Stimulated activated CD4-positive, alpha-beta T cell treated with anti-CD3 and anti-CD28 coated beads, Interleukin-4, amount 100 ng/mL, for 24 hours (primary cell): ENCODE measurements around the gene ROCK1.

Experiments
- DNase-seq: peaks from one replicate; pipeline ENCODE4 v3.0.0-alpha.2; 2020

ROCK1 gene

DNA sequence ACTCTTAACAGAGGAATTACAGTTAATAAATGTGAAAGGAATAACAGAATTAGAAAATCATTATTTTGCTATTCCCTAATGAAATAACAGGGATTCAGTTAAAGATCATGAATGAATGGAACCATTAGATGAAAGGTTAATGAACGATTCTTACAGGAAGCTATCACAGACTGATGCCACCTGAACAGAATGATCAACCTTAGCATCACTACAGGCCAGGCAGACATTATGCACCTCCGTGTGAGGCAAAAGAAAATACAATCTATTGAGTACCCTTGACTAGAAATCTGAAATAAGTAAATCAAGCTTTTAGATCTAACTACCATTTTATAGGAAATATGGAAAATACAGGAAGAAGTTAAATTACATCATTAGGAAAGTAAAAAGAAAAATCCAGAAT lies 10.4 kb downstream of the ROCK1 start:
- DNase-seq, result no peak

DNA sequence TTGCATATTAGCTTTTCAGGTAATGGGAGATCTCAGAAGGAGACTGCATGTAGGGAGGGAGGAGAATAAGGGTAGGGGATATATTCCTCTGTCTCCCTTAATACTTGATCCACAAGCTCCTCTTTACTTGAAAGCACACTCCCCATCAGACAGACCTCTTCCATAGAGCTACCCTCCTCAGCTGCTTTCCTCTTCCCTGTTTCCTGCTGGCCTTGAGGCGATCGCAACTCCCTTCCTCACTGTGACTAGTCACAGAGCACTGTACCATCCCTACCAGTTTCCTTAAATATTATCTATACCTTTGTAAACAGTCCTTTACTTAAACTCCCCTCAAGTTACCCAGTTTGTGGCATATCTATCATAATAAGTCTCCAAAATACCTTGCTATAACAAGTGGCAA lies 10.9 kb downstream of the ROCK1 start:
- DNase-seq, result no peak

DNA sequence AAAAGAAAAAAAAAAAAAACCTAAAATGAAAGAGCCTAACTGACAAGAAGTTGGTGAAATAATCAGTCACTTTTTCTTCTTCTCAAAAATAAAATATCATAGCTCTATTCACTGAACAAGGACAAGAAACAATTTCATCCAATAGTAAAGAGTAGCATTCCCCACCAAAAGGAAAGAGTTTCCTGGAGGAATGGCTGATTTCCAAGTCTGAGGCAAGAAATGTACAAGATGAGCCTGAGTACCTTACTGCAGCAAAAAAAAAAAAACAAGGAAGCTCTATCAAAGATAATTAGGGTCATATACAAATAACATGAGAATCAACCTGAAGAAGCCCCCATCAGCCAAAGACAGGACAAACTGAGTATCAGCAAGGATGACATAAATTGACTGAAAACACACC lies 11.5 kb downstream of the ROCK1 start:
- DNase-seq, result no peak

DNA sequence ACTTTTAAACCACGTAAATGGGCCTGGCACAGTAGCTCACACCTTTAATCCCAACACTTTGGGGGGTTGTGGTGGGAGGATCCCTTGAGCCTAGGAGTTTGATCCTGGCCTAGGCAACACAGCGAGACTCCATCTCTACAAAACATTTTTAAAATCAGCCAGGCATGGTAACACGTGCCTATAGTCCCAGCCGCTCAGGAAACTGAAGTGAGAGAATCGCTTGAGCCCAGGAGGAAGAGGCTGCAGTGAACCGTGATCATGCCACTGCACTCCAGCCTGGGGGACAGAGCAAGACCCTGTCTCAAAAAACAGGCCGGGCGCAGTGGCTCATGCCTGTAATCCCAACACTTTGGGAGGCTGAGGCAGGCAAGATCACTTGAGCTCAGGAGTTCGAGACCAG lies 12.2 kb downstream of the ROCK1 start:
- no peak for DNase-seq

DNA sequence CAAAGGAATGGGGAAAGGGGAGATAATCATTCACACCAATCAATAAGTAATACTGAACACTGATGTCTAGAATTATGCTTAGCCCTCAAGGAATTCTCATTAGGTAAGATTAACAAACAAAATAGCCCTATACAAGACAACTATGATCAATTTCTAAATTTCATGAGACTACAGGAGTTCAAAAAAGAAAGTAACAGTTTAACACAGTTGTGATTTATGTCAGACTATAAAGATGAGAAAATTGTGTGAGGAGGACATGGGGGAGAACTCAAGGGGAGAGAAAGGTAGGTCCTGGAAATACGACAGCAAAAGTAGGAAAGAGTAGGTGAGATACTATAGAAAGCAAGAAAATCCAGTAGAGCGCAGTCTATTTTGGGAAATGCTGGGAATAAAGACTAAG lies 14.9 kb downstream of the ROCK1 start:
- no peak for DNase-seq

DNA sequence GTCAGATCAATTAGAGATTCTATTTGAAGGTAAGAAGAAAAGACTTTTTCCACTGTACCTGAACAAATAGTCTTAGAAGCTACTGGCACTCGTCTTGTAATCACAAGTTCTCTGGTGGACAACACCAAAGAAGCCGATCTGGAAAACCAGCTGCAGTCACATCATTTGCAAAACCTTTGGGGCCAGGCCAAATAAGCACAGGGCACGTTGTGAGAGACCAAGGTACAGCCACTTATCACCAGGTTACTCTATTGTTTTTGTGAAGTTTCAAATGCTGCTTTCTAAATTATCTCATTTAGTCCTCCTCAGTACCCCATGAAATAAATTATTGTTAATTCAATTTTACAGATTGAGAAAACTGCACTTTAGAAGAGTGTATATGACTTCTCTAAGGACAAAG lies 18.5 kb downstream of the ROCK1 start:
- DNase-seq, result no peak

DNA sequence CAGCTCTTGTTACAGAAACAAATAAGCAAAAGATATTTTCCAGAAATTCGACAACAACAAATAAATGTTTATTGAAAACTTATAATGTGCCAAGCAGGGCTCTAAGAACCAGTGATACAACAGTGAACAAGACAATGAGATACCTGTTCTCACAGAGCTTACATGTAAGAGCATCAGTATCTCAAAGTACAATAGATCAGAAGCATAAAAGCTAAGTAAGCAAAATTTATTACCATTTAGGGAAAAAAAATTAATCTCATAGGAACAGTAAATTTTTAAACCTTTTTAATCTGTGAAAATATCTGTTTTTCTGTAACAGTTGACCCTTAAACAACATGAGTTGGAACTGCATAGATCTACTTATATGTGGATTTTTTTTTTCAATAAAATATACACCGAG lies 20.9 kb downstream of the ROCK1 start:
- no peak for DNase-seq

DNA sequence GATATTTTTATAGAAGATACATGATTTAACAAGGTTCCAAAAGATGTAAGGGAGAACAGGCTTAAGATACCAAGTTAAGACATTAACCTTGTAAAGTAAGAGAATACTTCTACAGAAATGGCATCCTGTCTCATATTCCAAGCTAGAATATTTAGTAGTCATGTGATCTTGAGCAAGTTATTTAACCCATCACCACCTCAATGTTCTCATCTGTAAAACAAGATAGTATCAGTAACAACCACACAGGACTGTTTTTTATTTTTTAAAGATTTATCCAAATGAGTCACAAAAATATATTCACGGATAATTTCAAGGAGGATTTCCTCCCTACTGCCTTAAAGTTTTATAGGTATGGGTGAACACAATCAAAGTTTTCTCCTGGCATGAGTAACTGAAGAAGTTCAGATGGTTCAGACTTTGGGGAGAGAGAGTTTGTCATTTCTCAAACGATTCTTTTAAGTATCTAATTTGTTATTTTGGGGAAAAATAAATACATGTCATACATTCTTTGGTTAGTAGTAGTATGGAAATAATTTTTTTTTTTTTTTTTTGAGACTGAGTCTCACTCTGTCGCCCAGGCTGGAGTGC lies 25.9 kb downstream of the ROCK1 start:
- no peak for DNase-seq

DNA sequence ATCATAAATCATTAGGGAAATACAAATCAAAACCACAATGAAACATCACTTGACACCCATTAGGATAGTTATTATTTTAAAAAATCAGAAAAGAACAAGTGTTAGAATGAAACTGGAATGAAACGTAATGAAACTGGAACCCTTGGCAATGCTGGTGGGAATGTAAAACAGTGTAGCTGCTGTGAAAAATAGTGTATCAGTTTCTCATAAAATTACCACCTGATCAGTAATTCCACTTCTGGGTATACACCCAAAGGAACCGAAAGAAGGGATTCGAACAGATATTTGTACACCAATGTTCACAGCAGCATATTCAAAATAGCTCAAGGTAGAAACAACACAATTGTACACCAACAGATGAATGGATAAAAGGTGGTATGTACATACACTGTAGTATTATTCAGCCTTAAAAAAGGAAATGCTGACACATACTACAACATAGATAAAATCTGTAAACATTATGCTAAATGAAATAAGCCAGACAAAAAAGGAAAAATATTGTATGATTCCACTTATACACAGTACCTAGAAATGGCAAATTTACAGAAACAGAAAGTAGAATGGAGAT lies 27.0 kb downstream of the ROCK1 start:
- no peak for DNase-seq

DNA sequence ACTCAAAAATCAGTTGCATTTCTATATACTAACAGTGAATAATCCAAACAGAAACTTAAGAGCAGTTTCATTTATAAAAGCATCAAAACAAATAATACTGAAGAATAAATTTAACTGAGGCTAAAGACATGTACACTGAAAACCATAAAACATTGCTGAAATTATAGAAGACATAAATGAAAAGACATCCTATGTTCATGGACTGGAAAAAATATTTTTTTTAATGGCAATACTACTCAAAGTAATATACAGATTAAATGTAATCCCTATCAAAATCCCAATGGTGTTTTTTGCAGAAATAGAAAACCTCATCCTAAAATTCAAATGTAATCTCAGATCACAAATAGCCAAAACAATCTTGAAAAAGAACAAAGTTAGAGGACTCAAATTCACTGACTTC lies 28.6 kb downstream of the ROCK1 start:
- DNase-seq, result no peak

DNA sequence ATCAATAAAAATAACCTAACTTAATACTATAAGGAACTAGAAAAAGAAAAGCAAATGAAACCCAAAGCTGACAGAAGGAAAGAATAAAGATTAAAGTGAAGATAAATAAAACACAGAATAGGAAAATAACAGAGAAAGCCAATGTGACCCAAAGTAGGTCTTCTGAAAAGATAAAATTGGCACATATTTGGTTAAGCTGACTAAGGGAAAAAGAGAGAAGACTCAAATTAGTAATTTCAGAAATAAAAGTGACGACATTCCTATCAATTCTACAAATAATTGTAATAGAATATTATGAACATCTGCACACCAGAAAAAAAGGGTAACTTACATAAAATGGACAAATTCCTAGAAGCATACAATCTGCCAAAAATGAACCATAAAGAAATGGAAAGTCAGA lies 30.2 kb downstream of the ROCK1 start:
- no peak for DNase-seq

DNA sequence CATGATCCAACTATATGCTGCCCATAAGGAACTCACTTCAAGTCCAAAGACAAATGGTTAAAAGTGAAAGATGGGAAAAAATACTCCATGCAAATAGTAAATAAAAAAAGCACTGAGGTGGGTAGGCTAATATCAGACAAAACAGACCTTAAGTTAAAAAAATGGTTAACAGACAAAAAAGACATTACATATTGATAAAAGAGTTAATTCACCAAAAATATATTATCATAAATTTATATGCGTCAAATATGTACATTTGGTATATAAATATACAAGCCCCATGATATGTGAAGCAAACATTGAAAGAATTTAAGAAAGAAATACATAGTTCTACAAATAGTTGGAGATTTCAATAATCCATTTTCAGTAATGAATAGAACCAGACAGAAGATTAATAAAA lies 31.0 kb downstream of the ROCK1 start:
- DNase-seq, result no peak

DNA sequence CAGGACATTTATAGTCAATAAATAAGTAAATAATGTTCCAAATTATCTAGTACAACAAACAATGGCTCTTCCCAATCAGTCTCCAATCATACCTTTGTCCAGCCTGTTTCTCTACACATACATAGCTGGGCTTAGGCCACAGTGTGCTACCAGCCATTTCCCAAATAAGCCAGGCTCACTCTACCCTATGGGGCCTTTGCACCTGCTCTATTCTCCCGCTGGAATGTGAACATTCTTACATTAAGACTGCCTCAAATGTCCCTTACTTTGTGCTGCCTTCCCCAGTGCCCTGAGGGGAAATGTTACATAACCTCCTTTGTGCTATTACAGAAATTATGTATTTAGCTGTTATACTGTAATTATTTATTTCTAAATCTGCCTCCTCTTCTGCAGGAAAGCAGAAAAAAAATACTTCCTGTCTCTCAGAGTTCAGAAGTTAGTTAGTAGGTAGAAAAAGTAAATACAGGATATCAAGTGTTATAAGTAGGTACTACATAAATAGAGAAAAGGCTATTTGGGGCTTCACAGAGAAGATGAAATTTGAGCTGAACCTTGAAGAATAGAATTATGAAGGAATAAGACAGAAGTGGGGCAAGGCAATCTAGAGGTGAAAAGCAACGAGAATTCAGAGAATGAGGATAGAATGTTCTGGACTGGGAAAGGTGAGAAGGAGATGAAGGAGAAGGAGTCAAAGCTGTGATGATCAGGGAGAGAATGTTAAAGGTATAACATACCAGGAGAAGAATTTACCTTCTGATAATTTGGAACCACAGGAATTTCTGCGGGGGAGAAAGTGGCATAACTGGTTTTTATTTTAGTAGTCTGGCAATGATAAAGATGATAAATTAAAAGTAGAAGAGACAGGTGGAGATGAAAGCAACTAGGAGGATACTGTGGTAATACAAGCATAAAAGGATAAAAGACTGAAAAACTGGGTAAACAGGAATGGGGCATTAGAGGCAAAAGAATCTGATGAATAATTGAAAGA lies 37.0 kb downstream of the ROCK1 start:
- no peak for DNase-seq

DNA sequence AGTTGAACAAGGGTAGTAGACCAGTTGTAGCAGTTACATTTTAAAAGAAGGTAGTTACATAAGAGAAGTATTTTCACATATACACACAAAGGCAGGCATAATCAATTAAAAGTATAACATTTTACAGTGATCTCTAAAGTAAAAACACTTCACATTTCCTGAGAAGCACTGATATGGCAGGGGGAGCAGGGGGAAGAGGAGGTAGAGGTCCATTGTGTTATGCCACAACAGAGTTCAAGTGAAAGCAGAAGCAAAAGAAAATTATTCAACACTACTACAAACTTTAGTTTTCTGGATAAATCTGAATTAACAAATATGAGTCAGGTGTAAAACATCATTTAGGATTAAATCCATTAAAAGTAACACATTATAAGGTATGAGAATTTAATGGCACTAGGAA lies 38.4 kb downstream of the ROCK1 start:
- DNase-seq, result no peak

DNA sequence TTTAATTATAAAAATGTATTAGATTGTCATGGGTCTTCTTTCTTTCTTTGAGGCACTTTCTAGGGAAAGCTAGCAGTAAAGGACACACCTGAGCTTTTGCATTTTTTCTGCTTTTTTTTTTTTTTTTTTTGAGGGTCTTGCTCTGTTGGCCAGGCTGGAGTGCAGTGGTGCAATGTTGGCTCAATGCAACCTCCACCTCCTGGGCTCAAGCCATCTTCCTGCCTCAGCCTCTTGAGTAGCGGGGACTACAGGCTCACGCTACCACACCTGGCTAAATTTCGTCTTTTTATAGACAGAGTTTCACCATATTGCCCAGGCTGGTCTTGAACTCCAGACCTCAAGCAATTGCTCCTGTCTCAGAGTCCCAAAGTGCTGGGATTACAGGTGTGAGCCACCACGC lies 40.5 kb downstream of the ROCK1 start:
- DNase-seq, result no peak

DNA sequence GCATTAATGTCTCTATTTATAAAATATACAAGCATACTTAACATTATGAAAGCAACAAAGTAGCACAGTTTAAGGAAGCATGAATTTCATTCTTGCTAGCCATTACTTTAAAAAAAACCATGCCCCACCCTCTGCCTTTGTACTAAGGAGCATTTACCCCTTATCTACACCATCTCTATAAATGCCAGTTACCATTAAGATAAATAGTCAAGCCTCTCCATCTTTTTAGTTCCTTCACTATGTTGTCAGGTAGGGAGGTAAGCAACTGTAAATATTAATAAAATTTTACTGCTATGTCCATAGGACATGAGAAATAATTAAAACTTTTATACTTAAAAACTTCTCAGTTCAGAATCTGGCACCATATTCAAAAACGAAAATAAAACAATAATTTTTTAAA lies 42.1 kb downstream of the ROCK1 start:
- DNase-seq, result no peak

DNA sequence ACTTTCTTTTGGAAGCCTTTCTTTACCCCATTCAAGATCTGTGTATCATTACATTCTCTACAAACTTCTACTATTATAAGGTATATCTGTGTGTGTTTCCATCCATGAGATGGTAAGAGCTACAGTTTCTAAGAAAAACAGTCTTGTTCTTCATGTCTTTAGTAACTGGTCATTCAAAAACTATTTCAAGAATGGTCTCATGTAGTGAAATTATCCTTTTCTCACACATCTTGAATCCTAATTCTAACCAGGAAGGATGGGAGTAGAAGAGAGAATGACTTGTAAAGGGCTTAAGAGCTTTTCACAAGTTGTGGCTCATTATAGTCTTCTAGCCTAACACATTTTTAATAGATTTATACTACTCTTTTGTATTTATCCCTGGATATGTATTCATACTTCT lies 47.3 kb downstream of the ROCK1 start:
- no peak for DNase-seq

DNA sequence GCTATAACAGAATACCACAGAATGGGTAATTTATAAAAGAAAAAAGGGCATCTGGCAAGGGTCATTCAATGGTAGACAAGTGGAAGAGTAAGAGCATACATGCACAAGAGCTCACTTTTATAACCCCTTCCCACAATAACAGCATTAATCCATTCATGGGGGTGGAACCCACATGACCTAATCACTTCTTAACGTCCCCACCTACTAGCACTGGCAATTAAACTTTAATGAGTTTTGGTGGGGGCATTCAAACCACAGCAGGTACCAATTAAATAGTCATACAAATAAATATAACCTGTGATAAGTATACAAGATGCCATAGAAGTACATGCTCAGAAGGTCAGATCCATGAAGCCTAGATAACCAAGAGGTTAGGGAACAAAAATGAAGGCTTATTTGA lies 48.6 kb downstream of the ROCK1 start:
- DNase-seq, result no peak

DNA sequence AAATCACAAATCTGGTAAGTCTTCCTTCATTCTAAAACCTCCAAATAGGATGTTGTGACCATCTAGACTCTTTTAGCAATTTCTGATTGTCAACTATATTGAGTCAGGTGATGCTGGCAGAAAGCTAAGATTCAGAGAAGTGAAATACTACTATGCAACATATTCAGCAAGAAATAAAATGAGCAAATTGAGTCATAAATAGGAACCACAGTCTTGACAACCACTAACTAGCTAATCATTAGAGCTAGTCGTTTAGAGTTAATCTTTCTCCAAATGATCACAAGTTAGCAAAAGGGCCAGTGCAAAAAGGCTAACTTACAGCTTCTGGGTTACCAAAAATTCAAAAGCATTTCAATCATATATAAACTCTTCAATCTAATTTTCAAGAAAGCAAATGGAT lies 54.5 kb downstream of the ROCK1 start:
- no peak for DNase-seq

DNA sequence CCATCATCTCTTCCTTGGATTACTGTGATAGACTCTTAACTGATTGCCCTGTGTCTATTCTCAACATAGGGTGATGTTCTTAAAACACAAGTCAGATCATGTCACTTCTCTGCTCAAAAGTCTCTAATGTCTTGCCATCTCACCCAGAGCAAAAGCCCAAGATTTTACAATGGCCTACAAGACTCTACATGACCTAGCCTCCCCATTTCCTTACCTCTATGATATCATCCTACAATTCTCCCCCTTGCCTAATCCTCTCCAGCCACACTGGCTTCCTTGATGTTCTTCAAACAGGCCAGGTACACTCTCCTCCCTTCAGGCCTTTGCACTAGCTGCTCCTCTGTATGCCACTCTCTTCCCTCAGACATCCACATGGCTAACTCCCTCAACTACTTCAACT lies 55.1 kb downstream of the ROCK1 start:
- DNase-seq, result no peak

DNA sequence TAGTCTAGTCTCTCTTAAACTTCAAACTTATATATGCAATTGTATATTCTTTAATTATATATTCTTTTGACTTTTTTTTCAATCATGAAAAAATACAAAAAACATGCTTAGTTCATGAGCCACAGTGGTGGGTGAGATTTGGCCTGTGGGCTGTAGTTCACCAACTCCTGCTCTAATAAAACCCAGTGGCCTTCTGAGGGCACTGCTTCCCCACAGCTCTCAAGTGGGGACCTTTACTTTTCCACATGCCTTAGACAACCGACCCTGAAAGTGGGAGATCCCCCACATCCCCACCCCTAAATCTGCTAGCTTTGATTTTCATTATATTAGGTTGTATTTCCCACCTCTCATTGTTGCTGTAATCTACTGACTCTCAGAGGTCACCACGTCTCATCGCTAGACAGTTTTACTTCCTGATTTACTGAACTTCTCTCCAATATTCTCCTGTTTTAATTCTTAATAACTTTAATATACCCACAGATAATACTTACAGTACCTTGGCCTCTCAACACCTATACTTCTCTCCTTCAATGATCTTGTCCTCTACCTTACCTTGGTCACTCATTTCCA lies 57.3 kb downstream of the ROCK1 start:
- no peak for DNase-seq

DNA sequence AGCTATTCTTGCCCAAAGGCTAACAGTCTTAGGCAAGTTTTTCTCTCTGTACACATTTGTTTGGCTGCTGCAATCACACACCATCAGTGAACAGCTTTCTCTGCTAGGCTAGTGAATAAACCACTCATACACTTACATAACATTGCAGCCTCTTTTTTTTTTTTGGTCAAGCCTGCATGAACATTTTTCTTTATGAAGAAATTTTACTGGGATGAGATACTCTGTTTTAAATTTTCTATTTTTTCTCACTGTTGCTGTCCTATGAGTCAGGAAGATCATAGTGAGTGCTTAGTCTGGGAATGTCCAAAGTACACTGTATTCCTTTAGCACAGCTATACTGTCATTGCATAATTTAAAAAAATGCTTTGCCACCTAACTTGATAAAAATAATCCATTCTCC lies 58.5 kb downstream of the ROCK1 start:
- DNase-seq, result no peak

DNA sequence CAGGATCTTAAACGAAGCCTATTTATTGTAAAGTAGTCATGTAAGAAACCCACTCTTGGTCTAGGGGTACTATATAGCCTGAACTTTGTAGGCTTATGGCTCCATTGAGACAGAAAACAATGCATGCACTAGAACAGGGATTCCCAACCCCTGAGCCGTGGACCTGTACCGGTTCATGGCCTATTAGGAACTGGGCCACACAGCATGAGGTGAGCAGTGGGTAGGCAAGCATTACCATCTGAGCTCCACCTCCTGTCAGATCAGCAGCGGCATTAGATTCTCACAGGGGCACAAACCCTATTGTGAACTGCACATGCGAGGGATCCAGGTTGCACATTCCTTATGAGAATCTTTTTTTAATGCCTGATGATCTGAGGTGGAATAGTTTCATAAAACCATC lies 59.2 kb downstream of the ROCK1 start:
- DNase-seq, result no peak

DNA sequence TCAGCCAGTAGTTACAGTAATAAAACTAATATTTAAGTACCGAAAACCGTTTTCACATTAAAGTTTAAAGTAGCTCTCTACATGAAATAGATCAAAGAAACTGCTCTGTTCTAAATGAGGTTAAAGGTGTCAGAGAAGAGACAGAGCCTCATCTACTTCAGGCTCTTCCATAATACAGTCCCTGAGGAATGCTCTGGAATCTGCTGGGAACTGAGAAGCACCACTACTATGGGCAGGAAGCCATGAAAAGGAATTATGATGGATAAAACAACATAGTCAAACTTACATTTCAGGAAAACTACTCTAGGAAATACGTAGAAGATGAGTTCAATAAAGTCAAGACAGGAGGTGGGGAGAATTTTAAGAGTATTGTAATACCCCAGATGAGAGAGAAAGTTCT lies 60.0 kb downstream of the ROCK1 start:
- no peak for DNase-seq
